ENCODE results near the gene OPA1.

- TF ChIP-seq CTCF (IDR thresholded peaks at IDR 0.05): no peak
- TF ChIP-seq POLR2A (IDR thresholded peaks at IDR 0.05): no peak
Measured at GRCh38 chr3:193592841-193593667, at the start of gene OPA1.
